HG03025 (cell line): ENCODE data around the gene TREH.

Source experiments
- ATAC-seq: cut with Tn5 transposase; IDR thresholded peaks from one replicate; pipeline ENCODE4 v1.9.1; 2021; ENCODE audit warnings: mild to moderate bottlenecking, moderate library complexity; ENCODE audit not compliant: unreplicated experiment, low FRiP score

The TREH gene

GRCh38 chr11:118672846-118673245, 6.6 kb downstream of the TREH start:
- ATAC-seq: no peak

GRCh38 chr11:118671254-118671653, 8.2 kb downstream of the TREH start:
- no peak for ATAC-seq

- no peak for ATAC-seq
These were observed 9.4 kb downstream of the TREH start for GRCh38 chr11:118670063-118670462.

GRCh38 chr11:118666371-118666770, 13.1 kb downstream of the TREH start:
- no peak for ATAC-seq

- no peak for ATAC-seq
These were observed 15.5 kb downstream of the TREH start for GRCh38 chr11:118663902-118664301.

GRCh38 chr11:118663381-118663780, 16.1 kb downstream of the TREH start:
- ATAC-seq: no peak

- ATAC-seq: no peak
These were observed 16.8 kb downstream of the TREH start for GRCh38 chr11:118662401-118663271.

GRCh38 chr11:118661425-118662301, 17.8 kb downstream of the TREH start:
- ATAC-seq: no peak

- ATAC-seq: no peak
These were observed 18.6 kb downstream of the TREH start for GRCh38 chr11:118660681-118661424.

- no peak for ATAC-seq
These were observed 19.3 kb downstream of the TREH start for GRCh38 chr11:118659953-118660680.

GRCh38 chr11:118659314-118659952, 20.0 kb downstream of the TREH start:
- peak; percentile 76 for ATAC-seq

- ATAC-seq: no peak
These were observed 20.8 kb downstream of the TREH start for GRCh38 chr11:118658429-118659313.

- no peak for ATAC-seq
These were observed 21.6 kb downstream of the TREH start for GRCh38 chr11:118657709-118658428.

GRCh38 chr11:118657238-118657637, 22.2 kb downstream of the TREH start:
- ATAC-seq: no peak

- ATAC-seq: no peak
These were observed 22.8 kb downstream of the TREH start for GRCh38 chr11:118656563-118657165.

GRCh38 chr11:118655486-118656190, 23.8 kb downstream of the TREH start:
- no peak for ATAC-seq
